Mucosa of gallbladder (tissue), 1 donor: ENCODE measurements around the gene MR1. TPM values are rescaled to one million over a fixed set of nuclear protein-coding genes. Genes with fewer than 3 reads are reported as not detected.

Source experiments
- DNase-seq: peaks from one replicate; pipeline ENCODE4 v3.0.0-alpha.2; 2020; ENCODE audit warnings: low spot score
- total RNA-seq: library from RNA; stranded (reverse); gene quantifications from one replicate; pipeline ENCODE4 v1.2.1, GENCODE V29; 2021
- donor health status: DM: no; HTN: no; CAD: no.

MR1 gene
- total RNA-seq, 1 donor from 2014 or later, result 26.9 TPM

GRCh38 chr1:181090641-181091126, 56.9 kb downstream of the MR1 start:
- DNase-seq, result no peak

GRCh38 chr1:181091309-181092040, 57.7 kb downstream of the MR1 start:
- no peak for DNase-seq

- no peak for DNase-seq
Measured at GRCh38 chr1:181092056-181092455, 58.3 kb downstream of the MR1 start.

- no peak for DNase-seq
Measured at GRCh38 chr1:181092883-181093458, 59.2 kb downstream of the MR1 start.

- DNase-seq, result peak; percentile 60
Measured at GRCh38 chr1:181094416-181095212, 60.8 kb downstream of the MR1 start.

- DNase-seq, result no peak
Measured at GRCh38 chr1:181095260-181095659, 61.5 kb downstream of the MR1 start.

GRCh38 chr1:181095763-181096184, 62.0 kb downstream of the MR1 start:
- DNase-seq, result no peak

- DNase-seq, result no peak
Measured at GRCh38 chr1:181097242-181097641, 63.5 kb downstream of the MR1 start.

GRCh38 chr1:181099152-181100014, 65.6 kb downstream of the MR1 start:
- DNase-seq, result no peak

GRCh38 chr1:181100015-181100905, 66.5 kb downstream of the MR1 start:
- no peak for DNase-seq

GRCh38 chr1:181100934-181101333, 67.2 kb downstream of the MR1 start:
- DNase-seq, result no peak

- DNase-seq, result no peak
Measured at GRCh38 chr1:181101581-181102226, 67.9 kb downstream of the MR1 start.

- DNase-seq, result no peak
Measured at GRCh38 chr1:181102841-181103240, 69.1 kb downstream of the MR1 start.

- no peak for DNase-seq
Measured at GRCh38 chr1:181103399-181103798, 69.6 kb downstream of the MR1 start.

- DNase-seq, result no peak
Measured at GRCh38 chr1:181104042-181104789, 70.4 kb downstream of the MR1 start.

GRCh38 chr1:181104790-181105133, 71.0 kb downstream of the MR1 start:
- DNase-seq, result no peak

- peak; percentile 95 for DNase-seq
Measured at GRCh38 chr1:181105134-181106021, 71.6 kb downstream of the MR1 start.

- no peak for DNase-seq
Measured at GRCh38 chr1:181106022-181106312, 72.2 kb downstream of the MR1 start.

GRCh38 chr1:181106479-181106878, 72.7 kb downstream of the MR1 start:
- DNase-seq, result no peak
